ENCODE results near the gene ULK4.

- no peak for TF ChIP-seq CTCF (IDR thresholded peaks at IDR 0.05)
- TF ChIP-seq POLR2A (IDR thresholded peaks at IDR 0.05): no peak
These were observed 312.7 kb downstream of the ULK4 start for GRCh38 chr3:41649129-41649739.
